Fibroblast of the aortic adventitia (primary cell): ENCODE measurements around the gene CFLAR. TPM values are rescaled to one million over a fixed set of nuclear protein-coding genes. Genes with fewer than 3 reads are reported as not detected.
"Not testable (repeated sequence)": the region's sequence is repeated elsewhere in the genome, so short reads cannot be mapped to it uniquely, and the experiment has no call there.

Experiments
- DNase-seq: peaks from one replicate; pipeline ENCODE4 v3.0.0-alpha.2; 2010; ENCODE audit warnings: low read depth
- H3K4me3 ChIP-seq: 2 replicates; pipeline ENCODE4 v1.5.1; 2011; ENCODE audit warnings: low read depth, mild to moderate bottlenecking, control low read depth, low read length, moderate library complexity
- CTCF ChIP-seq: IDR thresholded peaks from 2 replicates; pipeline ENCODE4 v1.5.1; 2011; ENCODE audit warnings: mild to moderate bottlenecking, low read length, control low read depth, inconsistent platforms; ENCODE audit not compliant: insufficient read depth
- total RNA-seq: library from RNA; depleted of rRNA; stranded (reverse); fragments of >200 nt; gene quantifications from 2 replicates; pipeline ENCODE4 v1.2.3, GENCODE V29; 2012; ENCODE audit warnings: low replicate concordance

The CFLAR gene
- total RNA-seq, 1 donor: 71.5 TPM

DNA sequence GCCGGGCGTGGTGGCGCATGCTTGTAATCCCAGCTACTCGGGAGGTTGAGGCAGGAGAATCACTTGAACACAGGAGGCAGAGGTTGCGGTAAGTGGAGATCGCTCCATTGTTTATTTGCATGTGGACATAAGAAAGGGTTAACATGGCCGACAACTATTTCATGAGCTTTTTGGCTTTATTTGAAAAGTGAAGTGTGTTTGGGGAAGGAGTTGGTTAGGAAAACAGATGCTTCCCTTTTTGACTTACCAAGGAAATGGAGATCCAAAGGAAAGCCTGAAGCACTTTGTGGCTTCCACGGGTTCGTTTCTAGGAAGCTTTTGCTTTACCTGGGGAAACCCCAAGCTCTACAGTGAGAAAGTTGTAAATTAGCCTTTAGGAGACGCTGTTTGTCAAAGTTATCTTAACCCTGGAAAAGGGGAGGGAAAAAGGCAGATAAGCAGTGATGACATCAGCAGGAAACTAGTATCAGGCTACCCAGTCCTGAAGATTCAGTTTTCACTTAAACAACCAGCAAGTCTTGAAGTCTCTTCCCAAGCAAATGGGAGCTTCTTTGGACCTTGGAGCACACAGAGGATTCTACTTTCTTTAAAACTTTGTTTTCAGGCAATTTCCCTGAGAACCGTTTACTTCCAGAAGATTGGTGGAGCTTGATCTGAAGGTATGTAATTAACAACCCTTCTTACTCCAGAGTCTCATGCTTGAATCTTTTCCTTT, 66.8 kb downstream of the CFLAR start, which contains the start of gene CASP10:
TSS of gene CASP10 (plus strand) at position 492 of the 715 bp plus-strand sequence. CDS start 2,637 bp downstream, outside the sequence.
- H3K4me3 ChIP-seq: peak within 1 kb of the TSS; percentile 75
- peak; percentile 69 for TF ChIP-seq CTCF
- peak; percentile 89 for DNase-seq

- TF ChIP-seq CTCF: no peak
- H3K4me3 ChIP-seq: peak overlapping the region; percentile 75
- DNase-seq: no peak
These were observed 67.4 kb downstream of the CFLAR start for GRCh38 chr2:201183365-201183727.

- peak overlapping the region; percentile 75 for H3K4me3 ChIP-seq
- DNase-seq: not testable (repeated sequence)
These were observed 67.9 kb downstream of the CFLAR start for GRCh38 chr2:201183835-201184234.

DNA sequence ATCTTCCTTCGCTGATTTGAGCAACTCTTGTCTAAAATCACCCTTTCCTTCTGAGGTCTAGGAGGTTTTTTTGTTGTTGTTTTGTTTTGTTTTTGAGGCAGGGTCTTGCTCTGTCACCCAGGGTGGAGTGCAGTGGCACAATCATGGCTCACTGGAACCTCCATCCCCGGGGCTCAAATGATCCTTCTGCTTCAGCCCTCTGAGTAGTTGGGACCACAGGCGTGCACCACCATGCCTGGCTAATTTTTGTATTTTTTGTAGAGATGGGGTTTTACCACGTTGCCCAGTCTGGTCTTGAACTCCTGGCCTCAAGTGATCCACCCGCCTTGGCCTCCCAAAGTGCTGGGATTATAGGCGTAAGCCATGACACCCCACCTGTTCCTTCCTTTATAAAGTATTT, 68.3 kb downstream of the CFLAR start:
- not testable (repeated sequence) for DNase-seq
- peak overlapping the region; percentile 75 for H3K4me3 ChIP-seq

GRCh38 chr2:201185863-201186262, 69.9 kb downstream of the CFLAR start:
- no peak for DNase-seq
- TF ChIP-seq CTCF: no peak
- H3K4me3 ChIP-seq: no peak overlapping the region

DNA sequence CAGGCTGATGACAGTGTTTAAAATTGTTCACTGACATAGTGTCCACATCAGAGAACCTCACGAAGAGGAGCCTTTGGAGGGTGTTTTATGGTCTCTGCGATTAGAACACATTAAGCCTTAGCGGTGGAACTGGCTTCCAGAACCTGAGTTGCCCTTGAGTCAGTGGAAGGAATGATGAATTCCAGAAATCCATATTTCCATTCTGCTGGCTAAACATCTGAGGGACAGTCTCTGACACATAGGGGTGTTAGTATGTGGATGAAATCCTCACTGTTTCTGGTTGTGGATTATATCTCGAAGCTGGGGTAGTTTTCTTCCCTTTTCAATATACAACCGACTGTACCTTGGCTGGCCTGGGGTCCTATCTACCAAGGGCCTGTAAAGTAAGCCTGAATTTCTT, 71.0 kb downstream of the CFLAR start:
- DNase-seq: no peak
- no peak overlapping the region for H3K4me3 ChIP-seq
- no peak for TF ChIP-seq CTCF

GRCh38 chr2:201188449-201188848, 72.5 kb downstream of the CFLAR start:
- no peak overlapping the region for H3K4me3 ChIP-seq
- no peak for TF ChIP-seq CTCF
- DNase-seq: no peak
